ENCODE data around the gene SPIRE2. TPM values are rescaled to one million over a fixed set of nuclear protein-coding genes. Genes with fewer than 3 reads are reported as not detected.

The SPIRE2 gene
- total and polyA plus RNA-seq, 5 experiments from 2014 or later = 0.16 to 2.3 (median 1.0) TPM; not detected in 2

GRCh38 chr16:89880477-89881367 lies 52.4 kb downstream of the SPIRE2 start:
- Mint-ChIP-seq H3K4me3 (no peak overlapping the region), H3K36me3 (peaks cover 0 to 72% (median 18%) of the 10 kb centered on the region in 3 donors), H3K27ac (peak overlapping the region in 4 of 10 donors; percentile 8 to 79 (median 56)), H3K9me3 (no peaks in the 10 kb centered on the region), H3K4me1 (peaks cover 9 to 28% (median 19%) of the 10 kb centered on the region in 4 donors), H3K27me3 (no peaks in the 10 kb centered on the region)
- ATAC-seq (no peak), DNase-seq (no peak)
- POLR2A ChIA-PET = interaction anchor here (1.4 kb wide), 1 partner anchor 8 kb away, joined by 4 read pairs; the partner anchor contains the start of gene TCF25

DNA sequence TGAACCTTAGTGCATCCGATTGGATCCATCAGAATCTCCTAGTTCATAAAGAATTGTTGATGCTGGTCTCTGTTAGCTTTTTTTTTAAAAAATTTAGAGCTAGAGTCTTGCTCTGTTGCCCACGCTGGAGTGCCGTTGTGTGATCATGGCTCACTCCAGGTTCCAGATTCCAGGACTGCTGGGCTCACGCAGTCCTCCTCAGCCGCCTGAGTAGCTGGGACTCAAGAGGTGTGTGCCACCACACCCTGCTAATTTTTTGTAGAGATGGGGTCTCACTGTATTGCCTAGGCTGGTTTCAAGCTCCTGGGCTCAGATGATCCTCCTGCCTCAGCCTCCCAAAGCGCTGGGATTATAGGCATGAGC lies 53.1 kb downstream of the SPIRE2 start:
- ATAC-seq (no peak), DNase-seq (no peak)
- Mint-ChIP-seq H3K4me1 (peaks cover 9 to 28% (median 19%) of the 10 kb centered on the region in 4 donors), H3K9me3 (no peaks in the 10 kb centered on the region), H3K27ac (peak overlapping the region in 1 of 10 donors; percentile 48), H3K36me3 (peaks cover 0 to 75% (median 14%) of the 10 kb centered on the region in 3 donors), H3K4me3 (no peak overlapping the region), H3K27me3 (no peaks in the 10 kb centered on the region)
- POLR2A ChIA-PET = interaction anchor here (1.4 kb wide), 1 partner anchor 8 kb away, joined by 4 read pairs; the partner anchor contains the start of gene TCF25

GRCh38 chr16:89883346-89884040 lies 55.2 kb downstream of the SPIRE2 start:
- Mint-ChIP-seq H3K4me3 (no peak overlapping the region), H3K27ac (peak overlapping the region in 2 of 10 donors; percentile 24 to 82), H3K4me1 (peaks cover 9 to 24% (median 16%) of the 10 kb centered on the region in 4 donors), H3K27me3 (no peaks in the 10 kb centered on the region), H3K36me3 (peaks cover 0 to 86% (median 22%) of the 10 kb centered on the region in 3 donors), H3K9me3 (no peaks in the 10 kb centered on the region)
- ATAC-seq = no peak
- no peak for DNase-seq
- POLR2A ChIA-PET = interaction anchor here (0.8 kb wide), 1 partner anchor 10 kb away, joined by 3 read pairs; the partner anchor contains the start of gene TCF25

- H3K4me3 Mint-ChIP-seq = no peak overlapping the region
- DNase-seq (no peak), ATAC-seq (no peak)
- H3K9me3 Mint-ChIP-seq = no peaks in the 10 kb centered on the region
- peak overlapping the region in 2 of 10 donors; percentile 24 to 82 for H3K27ac Mint-ChIP-seq
- H3K36me3 Mint-ChIP-seq = peaks cover 0 to 85% (median 22%) of the 10 kb centered on the region in 3 donors
- POLR2A ChIA-PET = no interaction called here
- peaks cover 9 to 25% (median 16%) of the 10 kb centered on the region in 4 donors for H3K4me1 Mint-ChIP-seq
- no peaks in the 10 kb centered on the region for H3K27me3 Mint-ChIP-seq
Observed at GRCh38 chr16:89884041-89884421, 55.8 kb downstream of the SPIRE2 start.

DNA sequence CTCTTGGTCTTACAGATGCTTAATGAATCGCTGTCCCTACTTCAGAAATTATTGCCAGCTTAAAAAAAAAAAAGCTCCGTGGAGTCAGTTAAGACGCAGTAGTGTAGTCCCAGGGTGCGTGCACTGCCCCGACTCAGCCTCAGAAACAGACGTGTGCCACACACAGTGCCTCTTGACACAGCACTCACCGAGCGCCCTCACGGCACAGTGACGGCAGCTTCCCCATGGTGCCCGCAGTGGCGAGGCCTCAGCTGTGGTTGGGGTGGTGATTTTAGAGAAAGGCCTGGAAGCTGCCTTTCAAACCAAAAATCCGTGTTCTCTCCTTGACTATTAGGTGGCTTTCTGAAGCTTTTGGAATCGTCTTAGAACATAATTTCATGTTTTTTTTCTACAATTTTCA lies 59.0 kb downstream of the SPIRE2 start:
- Mint-ChIP-seq H3K9me3 (no peaks in the 10 kb centered on the region), H3K4me3 (no peak overlapping the region), H3K36me3 (peaks cover 0 to 88% (median 22%) of the 10 kb centered on the region in 3 donors), H3K27ac (peak overlapping the region in 1 of 10 donors; percentile 55), H3K4me1 (peaks cover 11 to 34% (median 19%) of the 10 kb centered on the region in 4 donors), H3K27me3 (no peaks in the 10 kb centered on the region)
- DNase-seq (no peak), ATAC-seq (no peak)
- POLR2A ChIA-PET = no interaction called here

GRCh38 chr16:89890200-89890599 lies 61.9 kb downstream of the SPIRE2 start:
- no peaks in the 10 kb centered on the region for H3K9me3 Mint-ChIP-seq
- H3K27me3 Mint-ChIP-seq = no peaks in the 10 kb centered on the region
- POLR2A ChIA-PET = no interaction called here
- peak overlapping the region in 3 of 10 donors; percentile 13 to 54 (median 13) for H3K4me3 Mint-ChIP-seq
- ATAC-seq = peak; percentile 40 to 61
- peak overlapping the region in 6 of 10 donors; percentile 6 to 89 (median 58) for H3K27ac Mint-ChIP-seq
- DNase-seq = no peak
- peaks cover 6 to 17% (median 11%) of the 10 kb centered on the region in 4 donors for H3K4me1 Mint-ChIP-seq
- peaks cover 0 to 81% (median 9%) of the 10 kb centered on the region in 3 donors for H3K36me3 Mint-ChIP-seq

GRCh38 chr16:89890886-89891657 lies 62.8 kb downstream of the SPIRE2 start:
- H3K36me3 Mint-ChIP-seq = peaks cover 0 to 81% (median 9%) of the 10 kb centered on the region in 3 donors
- no peak for DNase-seq
- POLR2A ChIA-PET = no interaction called here
- no peaks in the 10 kb centered on the region for H3K27me3 Mint-ChIP-seq
- no peaks in the 10 kb centered on the region for H3K9me3 Mint-ChIP-seq
- no peak for ATAC-seq
- H3K27ac Mint-ChIP-seq = peak overlapping the region in 4 of 10 donors; percentile 38 to 51 (median 44)
- H3K4me1 Mint-ChIP-seq = peaks cover 6 to 17% (median 10%) of the 10 kb centered on the region in 4 donors
- peak overlapping the region in 1 of 10 donors; percentile 45 for H3K4me3 Mint-ChIP-seq

- H3K27ac Mint-ChIP-seq = peak overlapping the region in 1 of 10 donors; percentile 60
- H3K4me3 Mint-ChIP-seq = no peak overlapping the region
- DNase-seq (no peak), ATAC-seq (no peak)
- H3K4me1 Mint-ChIP-seq = peaks cover 6 to 17% (median 10%) of the 10 kb centered on the region in 4 donors
- H3K36me3 Mint-ChIP-seq = peaks cover 0 to 78% (median 6%) of the 10 kb centered on the region in 3 donors
- H3K27me3 Mint-ChIP-seq = no peaks in the 10 kb centered on the region
- POLR2A ChIA-PET = no interaction called here
- H3K9me3 Mint-ChIP-seq = no peaks in the 10 kb centered on the region
Observed at GRCh38 chr16:89892055-89892630, 63.9 kb downstream of the SPIRE2 start.

- ATAC-seq (no peak), DNase-seq (no peak)
- POLR2A ChIA-PET = no interaction called here
- Mint-ChIP-seq H3K36me3 (peaks cover 0 to 78% (median under 1%) of the 10 kb centered on the region in 3 donors), H3K9me3 (no peaks in the 10 kb centered on the region), H3K4me1 (peaks cover 6 to 17% (median 10%) of the 10 kb centered on the region in 4 donors), H3K27ac (no peak overlapping the region), H3K27me3 (no peaks in the 10 kb centered on the region), H3K4me3 (no peak overlapping the region)
Observed at GRCh38 chr16:89892635-89893034, 64.4 kb downstream of the SPIRE2 start.

- Mint-ChIP-seq H3K4me1 (peaks cover 6 to 14% (median 10%) of the 10 kb centered on the region in 4 donors), H3K4me3 (no peak overlapping the region), H3K9me3 (no peaks in the 10 kb centered on the region), H3K36me3 (peaks cover 0 to 78% (median 3%) of the 10 kb centered on the region in 3 donors), H3K27me3 (no peaks in the 10 kb centered on the region), H3K27ac (no peak overlapping the region)
- POLR2A ChIA-PET = no interaction called here
- ATAC-seq = peak in 1 of 2 donors; percentile 29
- no peak for DNase-seq
Observed at GRCh38 chr16:89893642-89894548, 65.6 kb downstream of the SPIRE2 start.
